NCI-H1694 (cell line): ENCODE measurements around the gene XXYLT1.

Experiments used
- DNase-seq: peaks from one replicate; lab custom pipeline; 2025; lab: John Stamatoyannopoulos, UW

Gene XXYLT1

DNA sequence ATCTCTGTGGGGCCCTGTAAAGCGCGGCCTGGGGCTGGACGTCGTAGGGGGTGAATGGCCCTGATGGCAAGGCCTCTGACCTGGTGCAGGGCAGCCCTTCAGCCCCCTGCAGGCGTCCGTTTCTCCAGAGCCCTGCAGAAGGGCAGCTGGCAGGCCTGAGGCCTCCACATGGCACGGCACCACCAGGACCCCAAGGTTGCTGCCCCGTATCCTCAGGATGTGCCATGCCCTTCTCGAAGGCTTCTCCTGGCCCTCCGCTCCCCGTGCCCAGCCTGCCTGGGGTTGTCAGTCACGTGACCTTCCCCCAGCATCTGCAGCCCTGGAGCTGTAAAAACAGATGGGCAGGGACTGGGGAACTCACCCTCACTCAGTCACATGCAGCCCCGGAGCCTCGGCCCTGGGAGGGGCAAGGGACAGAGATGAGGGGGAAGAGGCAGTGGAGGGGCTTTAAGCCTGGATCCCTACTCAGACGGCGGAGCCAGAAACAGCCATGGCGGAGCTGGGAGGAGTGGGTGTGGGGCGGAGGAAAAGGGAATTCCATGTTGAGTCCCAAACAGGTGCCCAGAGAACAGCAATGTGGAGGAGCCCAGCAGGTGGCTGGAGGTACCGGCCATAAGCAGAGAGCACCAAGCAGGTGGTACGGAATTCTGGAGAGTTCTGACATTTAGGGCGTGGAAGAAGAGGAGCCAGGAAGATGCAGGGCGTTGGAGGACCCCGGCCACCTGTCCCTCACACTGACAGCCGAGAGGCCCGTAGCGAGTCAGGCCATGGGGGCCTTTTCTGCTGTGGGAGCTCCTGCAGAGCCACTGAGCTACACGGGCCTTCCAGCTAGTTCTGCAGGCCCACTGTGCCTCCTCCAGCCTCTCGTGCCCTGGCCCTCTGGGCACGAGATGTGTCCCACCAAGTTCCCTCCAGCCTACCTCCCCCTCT lies 193.1 kb downstream of the XXYLT1 start:
- DNase-seq, result peak; percentile 52

GRCh38 chr3:195076981-195077610 lies 193.9 kb downstream of the XXYLT1 start:
- no peak for DNase-seq

DNA sequence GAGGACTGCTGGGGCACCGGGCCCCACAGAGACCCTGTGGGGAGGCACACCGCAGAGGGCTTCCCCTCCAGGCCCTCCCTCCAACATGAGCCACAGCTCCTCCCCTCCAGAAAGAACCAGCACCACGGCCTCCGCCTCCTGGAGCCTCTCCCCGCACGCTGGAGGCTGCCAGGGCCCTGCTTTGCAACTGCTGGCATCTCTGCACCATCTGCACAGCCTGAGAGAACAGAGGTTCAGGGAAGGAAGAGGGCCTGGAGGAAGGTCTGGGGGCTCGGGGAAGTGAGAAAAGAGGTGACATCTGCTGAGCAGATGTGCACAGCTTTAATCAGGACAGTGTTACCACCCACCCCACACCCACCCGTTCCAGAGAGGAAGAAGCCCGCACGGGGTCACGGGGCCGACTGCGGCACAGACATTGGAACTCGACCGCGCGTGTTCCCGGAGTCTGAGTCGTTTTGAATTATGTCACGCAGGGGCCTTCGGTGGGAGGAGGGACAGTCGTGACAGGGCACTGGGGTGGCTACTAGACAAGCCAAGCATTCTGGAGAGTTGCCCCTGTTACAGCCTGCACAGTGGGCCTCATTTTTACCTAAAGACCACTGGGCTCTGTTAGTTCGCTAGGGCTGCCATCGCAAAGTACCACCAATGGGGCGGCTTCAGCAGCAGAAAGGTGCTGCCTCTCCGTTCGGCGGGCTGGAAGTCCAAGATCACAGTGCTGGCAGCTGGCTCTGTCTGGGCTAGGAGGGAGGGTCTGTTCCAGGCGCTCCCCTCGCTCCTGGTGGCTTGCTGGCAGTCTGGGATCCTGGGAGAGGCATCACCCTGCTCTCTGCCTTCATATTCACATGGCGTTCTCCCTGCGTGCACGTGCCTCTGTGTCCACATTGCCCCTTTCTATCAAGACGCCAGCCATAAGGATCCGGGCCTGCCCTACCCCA lies 194.8 kb downstream of the XXYLT1 start:
- DNase-seq, result peak; percentile 76

- no peak for DNase-seq
Observed at GRCh38 chr3:195075199-195075940, 195.6 kb downstream of the XXYLT1 start.

DNA sequence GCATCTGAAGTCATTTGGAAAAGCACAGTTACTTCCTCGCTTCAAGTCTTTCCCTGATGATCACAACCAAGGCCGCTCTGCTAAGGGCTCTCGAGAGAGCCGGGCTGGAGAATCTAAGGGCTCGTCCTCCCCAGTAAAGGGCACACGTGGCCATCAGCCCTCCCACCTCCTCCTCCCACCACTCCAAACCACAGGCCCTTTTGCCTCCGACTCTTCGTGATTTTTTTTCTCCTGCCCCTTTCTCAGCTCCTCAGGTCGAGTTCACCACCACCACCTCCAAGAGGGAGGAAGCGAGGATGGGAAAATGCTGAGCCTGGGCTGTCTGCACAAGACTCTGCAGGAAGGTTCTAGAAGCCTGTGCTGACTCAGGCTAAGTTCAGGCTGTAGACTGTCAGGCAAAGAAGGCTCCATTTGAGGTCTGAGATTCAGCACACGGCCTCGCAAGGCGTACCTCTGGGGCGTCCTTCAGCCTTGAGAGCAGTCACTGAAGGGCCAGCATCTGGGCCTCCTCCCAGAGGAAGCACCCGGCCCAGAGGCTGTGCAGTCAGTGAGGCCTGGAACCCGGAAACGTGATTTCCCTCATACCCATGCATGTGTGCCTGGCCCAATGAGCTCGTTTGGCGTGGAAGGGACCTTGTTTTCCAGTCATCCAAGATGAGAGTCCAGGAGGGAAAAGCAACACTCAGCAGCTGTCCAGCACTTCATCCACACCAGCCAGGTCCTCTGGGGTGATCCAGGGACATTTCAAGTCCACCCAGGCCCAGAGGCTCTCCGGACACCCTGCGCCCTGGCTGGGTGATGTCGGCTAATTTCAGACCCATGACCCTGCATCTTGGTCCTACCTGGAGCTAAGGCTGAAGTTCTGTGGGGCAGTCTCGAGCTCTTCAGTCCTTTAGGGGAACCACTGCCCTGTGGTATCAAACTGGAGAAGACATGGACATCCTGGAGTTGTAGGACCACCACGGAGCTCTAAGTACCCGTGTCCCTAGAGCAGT lies 196.8 kb downstream of the XXYLT1 start:
- DNase-seq, result no peak

GRCh38 chr3:195072916-195073564 lies 197.9 kb downstream of the XXYLT1 start:
- DNase-seq, result no peak

DNA sequence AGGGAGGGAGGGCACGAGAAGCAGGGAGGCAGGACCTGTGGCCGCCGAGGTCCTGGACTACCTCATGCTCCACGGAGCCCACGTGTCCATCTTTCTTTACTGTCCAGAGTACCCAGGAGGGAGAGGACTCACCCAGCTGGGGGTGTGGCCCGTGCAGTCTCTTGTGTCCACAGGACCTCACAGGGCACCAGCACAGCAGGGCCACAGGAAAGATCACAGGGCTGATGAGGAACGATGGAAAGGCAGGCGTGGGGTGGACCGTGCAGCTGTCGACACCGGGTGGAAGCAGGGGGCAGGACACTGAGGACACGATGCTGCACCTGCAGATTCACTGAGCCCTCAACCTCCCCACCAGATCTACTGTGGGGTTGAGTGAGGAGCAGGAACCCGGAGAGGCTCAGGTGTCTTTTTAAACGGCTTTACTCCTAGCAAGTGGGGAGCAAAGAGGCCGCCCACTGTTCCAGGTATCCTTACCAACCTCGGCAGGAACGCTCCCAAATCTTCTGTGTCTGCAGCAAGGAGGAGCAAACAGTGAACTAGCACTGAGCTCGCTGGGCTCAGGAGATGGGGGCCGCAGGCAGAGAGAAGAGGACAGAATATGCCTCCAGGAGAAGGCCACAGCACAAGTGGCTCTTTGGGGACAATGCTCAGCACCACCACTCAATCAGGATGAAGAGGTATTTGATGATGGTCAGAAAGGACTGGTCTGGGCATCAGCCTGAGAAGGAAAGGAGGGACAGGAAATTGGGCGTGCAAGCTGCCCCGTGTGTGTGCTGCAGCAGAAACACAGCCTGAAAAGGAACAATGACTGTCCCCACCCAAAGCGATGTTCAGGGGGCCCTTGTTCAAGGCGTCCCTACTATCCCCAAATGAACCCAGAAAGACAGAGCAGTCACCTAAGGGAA lies 198.8 kb downstream of the XXYLT1 start:
- no peak for DNase-seq

DNA sequence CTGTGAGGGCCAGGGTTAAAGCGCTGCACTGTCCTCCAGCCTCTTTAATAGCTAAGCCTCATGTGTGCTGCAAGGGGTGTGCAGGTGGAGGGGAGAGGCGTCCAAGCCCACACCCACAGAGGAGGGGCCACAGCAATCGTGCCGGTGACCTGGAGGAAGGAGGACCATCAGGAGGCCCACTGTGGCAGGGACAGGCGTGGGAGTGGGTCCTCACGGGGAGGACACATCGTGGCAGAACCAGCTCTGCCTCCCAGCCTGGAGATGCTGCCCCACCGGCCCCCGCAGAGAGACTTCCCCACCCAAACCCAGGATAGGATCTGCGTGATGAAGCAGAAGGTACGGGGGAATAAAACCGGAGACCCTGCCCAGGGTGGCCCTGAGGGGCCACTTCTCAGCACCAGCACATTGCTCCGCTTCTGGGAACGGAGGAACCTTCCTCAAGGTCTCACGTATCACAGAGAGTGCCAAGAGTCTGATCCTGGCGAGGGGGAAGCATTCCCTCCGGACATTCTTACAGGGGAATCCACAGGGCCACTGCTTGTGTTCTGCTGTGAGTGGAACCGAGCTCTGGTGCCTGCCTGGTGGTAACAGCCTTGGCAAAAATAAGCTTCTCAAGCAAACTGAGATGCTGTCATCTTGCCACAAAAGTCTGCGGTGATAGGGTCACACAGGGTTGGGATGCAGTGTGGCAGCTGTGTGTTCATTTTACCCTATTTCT lies 199.8 kb downstream of the XXYLT1 start:
- DNase-seq, result no peak

DNA sequence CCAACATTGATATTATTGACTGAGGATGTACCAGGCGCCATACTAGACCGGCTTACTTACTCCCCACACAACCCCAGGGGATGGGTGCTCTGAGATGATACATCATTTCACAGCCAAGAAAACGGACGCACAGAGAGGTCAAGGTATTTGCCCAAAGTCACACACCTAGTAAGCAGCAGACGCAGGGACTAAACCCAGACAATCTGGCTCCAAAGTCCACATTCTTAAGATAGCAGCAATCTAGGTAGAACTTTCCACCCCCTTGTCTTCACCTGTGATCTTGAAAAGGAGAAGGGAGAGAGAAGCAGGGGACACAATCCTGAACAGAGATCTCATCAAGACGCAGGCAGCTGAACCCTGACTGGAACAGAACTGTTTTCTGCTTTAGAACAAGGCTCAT lies 200.6 kb downstream of the XXYLT1 start:
- DNase-seq, result no peak

DNA sequence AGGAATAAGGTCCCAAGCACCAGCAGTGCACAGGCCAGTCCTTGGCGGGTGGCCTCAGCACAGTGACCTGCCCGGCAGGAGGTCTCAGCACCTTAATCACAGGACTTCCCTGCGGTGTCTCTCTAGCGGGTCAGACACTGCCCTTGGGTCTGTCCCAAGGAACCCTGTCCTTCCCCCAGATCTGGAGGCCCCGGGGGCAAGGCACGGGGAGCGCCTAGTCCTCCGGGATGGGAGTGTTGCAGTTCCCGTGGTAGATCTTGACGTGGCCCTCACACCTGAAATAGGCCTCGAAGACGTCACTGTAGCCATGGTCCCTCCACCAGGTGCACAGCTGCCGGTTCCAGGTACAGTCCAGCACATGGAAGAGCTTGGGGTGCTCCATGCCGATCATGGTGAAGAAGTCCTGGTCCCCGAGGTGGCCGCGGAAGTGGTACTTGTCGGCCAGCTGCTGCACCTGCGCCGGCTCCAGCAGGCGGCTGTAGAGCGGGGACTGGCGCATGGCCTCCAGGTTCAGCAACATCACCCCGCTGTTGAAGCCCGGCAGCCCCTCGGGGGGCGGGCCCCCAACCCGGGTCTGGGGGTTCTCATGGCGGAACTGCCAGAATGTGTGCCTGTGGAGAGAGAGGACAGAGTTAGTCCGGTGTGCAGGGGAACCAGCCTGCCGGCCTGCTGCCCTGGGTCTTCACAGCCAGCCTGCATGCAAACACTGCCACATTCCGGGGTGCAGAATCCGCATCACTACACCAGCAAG lies 201.3 kb downstream of the XXYLT1 start:
- no peak for DNase-seq

DNA sequence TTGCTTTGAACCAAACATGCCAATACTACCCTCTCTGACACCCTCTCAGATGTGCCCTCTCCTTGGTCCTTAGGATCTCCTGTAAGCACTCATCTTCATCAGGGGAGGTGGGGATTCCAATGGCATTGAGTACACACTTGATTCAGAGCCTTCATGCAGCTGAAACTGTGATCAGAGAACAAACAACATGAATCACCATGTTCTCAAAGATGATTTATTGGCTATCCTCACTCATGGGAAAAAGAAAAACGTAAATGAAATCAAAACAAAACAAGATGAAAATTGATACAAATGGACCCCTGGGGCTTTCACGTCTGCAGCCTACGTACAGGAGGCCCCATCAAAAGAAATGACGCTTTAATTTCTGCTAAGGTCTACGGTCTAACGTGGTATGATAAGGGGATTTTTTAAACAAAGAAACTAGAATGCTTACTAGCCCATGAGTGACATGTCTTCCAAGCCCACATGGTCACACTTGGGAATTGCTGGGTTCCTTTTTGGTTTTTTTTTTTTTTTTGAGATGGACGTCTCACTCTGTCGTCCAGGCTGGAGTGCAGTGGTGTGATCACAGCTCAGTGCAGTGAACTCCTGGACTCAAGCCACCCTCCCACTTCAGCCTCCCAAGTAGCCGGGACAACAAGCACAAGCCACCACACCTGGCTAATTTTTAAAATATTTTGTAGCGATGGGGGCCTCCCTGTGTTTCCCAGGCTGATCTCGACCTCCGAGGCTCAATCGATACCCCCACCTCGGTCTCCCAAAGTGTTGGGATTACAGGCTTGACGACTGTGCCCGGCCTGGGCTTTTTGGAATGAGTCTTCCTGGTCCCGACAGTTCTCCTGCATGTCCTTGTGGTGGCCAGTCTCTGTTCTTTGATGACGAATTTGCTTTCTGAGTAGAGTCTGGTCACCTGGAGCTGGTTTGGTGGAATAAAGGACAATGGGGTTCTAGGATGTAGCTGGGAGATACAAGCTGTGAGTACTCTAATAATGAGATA lies 202.6 kb downstream of the XXYLT1 start:
- no peak for DNase-seq

- DNase-seq, result no peak
Observed at GRCh38 chr3:195066441-195066841, 204.5 kb downstream of the XXYLT1 start.

GRCh38 chr3:195065864-195066185 lies 205.1 kb downstream of the XXYLT1 start:
- no peak for DNase-seq

GRCh38 chr3:195065142-195065863 lies 205.7 kb downstream of the XXYLT1 start:
- DNase-seq, result no peak

- no peak for DNase-seq
Observed at GRCh38 chr3:195064300-195064931, 206.5 kb downstream of the XXYLT1 start.
